HepG2 (cell line): ENCODE results near the gene HCN4. TPM values are rescaled to one million over a fixed set of nuclear protein-coding genes. Genes with fewer than 3 reads are reported as not detected.

Source experiments
- ATAC-seq: fragments of 200-7000 bp; cut with Tn5 transposase; 3 replicates; pipeline ENCODE4 v1.9.1; 2020; ENCODE audit warnings: mild to moderate bottlenecking, moderate library complexity
- BruUV-seq: library from RNA; stranded (reverse); fragments of 400-500 nt; replicated peaks from 2 replicates; lab custom pipeline; 2021; lab: Mats Ljungman, UMichigan
- CTCF ChIA-PET: fragments of 300-600 bp; formaldehyde crosslinking; extraction: SDS; loops from one replicate; lab custom pipeline; 2021; ENCODE audit warnings: low total read pairs, inconsistent platforms, low intra/inter-chr PET ratio; lab: Yijun Ruan, JAX
- POLR2A ChIA-PET: fragments of 350-600 bp; sonication (Branson Sonifier 250); formaldehyde crosslinking; loops from one replicate; lab custom pipeline; 2020; ENCODE audit warnings: antibody characterized with exemption, inconsistent platforms; lab: Yijun Ruan, JAX
- DNase-seq: peaks from one replicate; pipeline ENCODE4 v3.0.0-alpha.2; 2015; ENCODE audit warnings: low spot score
- FAIRE-seq: peaks from 3 replicates; lab custom pipeline; 2011; peaks lifted over from hg19 to GRCh38; lab: Jason Lieb, UNC
- H2AFZ ChIP-seq: one replicate; pipeline ENCODE4 v1.6.1; 2011; ENCODE audit warnings: low read length, inconsistent platforms
- H3K27ac ChIP-seq: fragments of 300-600 bp; 3 replicates; pipeline ENCODE4 v1.8.0; 2011; ENCODE audit warnings: mixed run types, mild to moderate bottlenecking, mixed read lengths, low read length, inconsistent platforms; ENCODE audit not compliant: insufficient read depth; ENCODE audit errors: extremely low read length
- H3K27me3 ChIP-seq, 2 experiments: fragments of 200-600 bp in 1 of 2; 2 replicates in 1 of 2; 3 replicates in 1 of 2; pipeline versions ENCODE4 v1.6.0 to v1.8.0; 2011; ENCODE audit warnings: low read length in 2 of 2, mild to moderate bottlenecking in 2 of 2, moderate library complexity in 2 of 2, inconsistent platforms in 1 of 2; ENCODE audit not compliant: insufficient read depth in 2 of 2, control insufficient read depth in 1 of 2
- H3K36me3 ChIP-seq, 2 experiments: fragments of 200-600 bp in 1 of 2; replicated peaks in 1 of 2; 2 replicates in 1 of 2; 3 replicates in 1 of 2; pipeline versions ENCODE4 v1.5.1 to v1.8.0; 2011; ENCODE audit warnings: low read length in 2 of 2, inconsistent platforms in 1 of 2; ENCODE audit not compliant: insufficient read depth in 2 of 2, control insufficient read depth in 1 of 2
- H3K4me1 ChIP-seq: 2 replicates; pipeline ENCODE4 v1.5.1; 2012; ENCODE audit warnings: low read length, inconsistent platforms; ENCODE audit not compliant: insufficient read depth
- H3K4me2 ChIP-seq: 2 replicates; pipeline ENCODE4 v1.6.0; 2011; ENCODE audit warnings: low read depth, low read length, inconsistent platforms
- H3K4me3 ChIP-seq, 3 experiments: fragments of 200-600 bp in 1 of 3; sonication (generic), shearing (Covaris generic) in 1 of 3; replicated peaks in 1 of 3; 2 replicates each; pipeline ENCODE4 v1.5.1; 2011 to 2016; ENCODE audit warnings: low read length in 3 of 3, inconsistent platforms in 2 of 3, low read depth in 2 of 3, mild to moderate bottlenecking in 2 of 3, control low read depth in 1 of 3, mixed read lengths in 1 of 3; ENCODE audit not compliant: insufficient read depth in 1 of 3
- H3K79me2 ChIP-seq: one replicate; pipeline ENCODE4 v1.6.1; 2011; ENCODE audit warnings: low read length, inconsistent platforms; ENCODE audit not compliant: insufficient read depth
- H3K9ac ChIP-seq: 2 replicates; pipeline ENCODE4 v1.6.0; 2011; ENCODE audit warnings: mild to moderate bottlenecking, low read depth, low read length, inconsistent platforms; ENCODE audit not compliant: insufficient read depth
- H3K9me3 ChIP-seq: 2 replicates; pipeline ENCODE4 v1.5.1; 2012; ENCODE audit warnings: mild to moderate bottlenecking, low read length
- H4K20me1 ChIP-seq: 2 replicates; pipeline ENCODE4 v1.6.0; 2011; ENCODE audit warnings: inconsistent platforms, mild to moderate bottlenecking, low read length, moderate library complexity; ENCODE audit not compliant: insufficient read depth
- BHLHE40 ChIP-seq: IDR thresholded peaks from 2 replicates; pipeline ENCODE4 v1.6.1; 2011; ENCODE audit warnings: low read length, improper control_type of control experiment
- CREB1 ChIP-seq, 2 experiments: fragments of 450-650 bp in 1 of 2; IDR thresholded peaks; 2 replicates each; pipeline ENCODE4 v1.6.1; 2016 to 2017; ENCODE audit warnings: control low read depth in 1 of 2, mild to moderate bottlenecking in 1 of 2, missing compliant biosample characterization in 1 of 2, missing genetic modification characterization in 1 of 2
- IRF2 ChIP-seq: IDR thresholded peaks from 2 replicates; pipeline ENCODE4 v1.6.1; 2018; ENCODE audit warnings: missing genetic modification reagents, missing compliant biosample characterization
- PHF20 ChIP-seq: sonication (generic); formaldehyde crosslinking; IDR thresholded peaks from 2 replicates; pipeline ENCODE4 v1.5.0; 2020; ENCODE audit warnings: mild to moderate bottlenecking, missing genetic modification reagents
- THAP9 ChIP-seq: sonication (generic); formaldehyde crosslinking; IDR thresholded peaks from 2 replicates; pipeline ENCODE4; 2020; ENCODE audit warnings: missing genetic modification reagents, mild to moderate bottlenecking, borderline replicate concordance
- ZBTB3 ChIP-seq: sonication (generic); formaldehyde crosslinking; IDR thresholded peaks from 2 replicates; pipeline ENCODE4 v1.4.0; 2020; ENCODE audit warnings: low read depth, mild to moderate bottlenecking, moderate library complexity, missing genetic modification reagents, borderline replicate concordance
- ZKSCAN5 ChIP-seq: sonication (generic); formaldehyde crosslinking; IDR thresholded peaks from 2 replicates; pipeline ENCODE4 v1.5.1; 2020; ENCODE audit warnings: mild to moderate bottlenecking, missing genetic modification reagents
- ZNF253 ChIP-seq: sonication (generic); formaldehyde crosslinking; IDR thresholded peaks from 2 replicates; pipeline ENCODE4 v1.8.0; 2022; ENCODE audit warnings: mild to moderate bottlenecking, missing genetic modification reagents, borderline replicate concordance
- ZNF746 ChIP-seq: sonication (generic); formaldehyde crosslinking; IDR thresholded peaks from 2 replicates; pipeline ENCODE4 v1.8.0; 2022; ENCODE audit warnings: mild to moderate bottlenecking, missing genetic modification reagents
- WGBS: methylation state at CpG from one replicate; pipeline ENCODE4 v1.1.6; 2017; ENCODE audit warnings: low lambda C conversion rate; 5-methylcytosine and 5-hydroxymethylcytosine counted together
- in situ Hi-C: cut with HindIII; loops from 2 replicates; pipeline ENCODE4 v1.10.0; 2017; ENCODE audit warnings: low pct_unique_long_range_greater_than_20kb; ENCODE audit not compliant: extremely low pct_ligation_motif_present
- intact Hi-C: fragments of 100-400 bp; cut with micrococcal nuclease; formaldehyde crosslinking; loops from one replicate; pipeline ENCODE4 v1.10.0; 2022; ENCODE audit not compliant: unreplicated experiment
- polyA plus RNA-seq, 8 experiments: library from polyadenylated mRNA; depleted of rRNA in 3 of 8; stranded (reverse) in 7 of 8; unstranded in 1 of 8; fragments of >200 nt; fragmentation: Illumina TruSeq in 4 of 8; extraction: Trizol in 4 of 8; gene quantifications; 2 replicates each; pipeline versions ENCODE4 v1.2.1 to v1.2.3, GENCODE V29; 2011 to 2016; ENCODE audit warnings: low read depth in 4 of 8, missing spikeins in 1 of 8, mixed read lengths in 1 of 8; ENCODE audit not compliant: insufficient read depth in 1 of 8
- total RNA-seq, 5 experiments: library from RNA; depleted of rRNA; stranded (reverse); fragments of >200 nt; fragmentation: Illumina TruSeq; extraction: Trizol; gene quantifications; 2 replicates each; pipeline ENCODE4 v1.2.3, GENCODE V29; 2016; ENCODE audit warnings: low read depth in 1 of 5

HCN4 gene
- total and polyA plus RNA-seq, 2 of the 13 experiments (the other 11 are each of a cell fraction or from before 2014, with no cell fraction given), result not detected

GRCh38 chr15:73330206-73331051 is 38.3 kb downstream of the HCN4 start:
- ChIA-PET POLR2A (no interaction called here), CTCF (no interaction called here)
- Histone ChIP-seq H3K4me1 (no peaks in the 10 kb centered on the region), H3K79me2 (no peaks in the 10 kb centered on the region), H3K9me3 (no peaks in the 10 kb centered on the region), H3K4me2 (no peak overlapping the region), H3K9ac (no peak overlapping the region), H4K20me1 (no peaks in the 10 kb centered on the region), H3K27me3 (peaks cover 3 to 22% of the 10 kb centered on the region in 2 experiments; a peak in 4 of 5 replicates), H3K27ac (no peak overlapping the region), H3K36me3 (no peaks in the 10 kb centered on the region), H2AFZ (no peak overlapping the region), H3K4me3 (no peak overlapping the region)
- no peak for FAIRE-seq
- no TSS peak for BruUV-seq
- TF ChIP-seq BHLHE40 (no peak), THAP9 (CRISPR knock-in tag) (no peak), CREB1 (IDR thresholded peaks at IDR 0.05) (no peak), CREB1 (CRISPR knock-in tag; IDR thresholded peaks at IDR 0.05) (no peak), PHF20 (CRISPR knock-in tag) (no peak), ZNF253 (CRISPR knock-in tag) (no peak), ZNF746 (CRISPR knock-in tag) (no peak), ZKSCAN5 (no peak), IRF2 (CRISPR knock-in tag) (no peak), ZBTB3 (CRISPR knock-in tag) (no peak)
- in situ Hi-C loops, result no loop called here
- peak; percentile 30 for ATAC-seq
- intact Hi-C loops, result no loop called here
- no peak for DNase-seq
- WGBS, result 54% methylated on average over 4 of the region's 15 CpGs
